HG02938 (cell line): ENCODE results near the gene TMED9.
"Not testable (repeated sequence)": the region's sequence is repeated elsewhere in the genome, so short reads cannot be mapped to it uniquely, and the experiment has no call there.

ENCODE experiments used
- ATAC-seq: cut with Tn5 transposase; IDR thresholded peaks from one replicate; pipeline ENCODE4 v1.9.1; 2021; ENCODE audit warnings: mild to moderate bottlenecking, moderate library complexity; ENCODE audit not compliant: unreplicated experiment

Gene TMED9

GRCh38 chr5:177592010-177592834, at the start of gene TMED9:
TSS of gene TMED9 (plus strand) at chr5:177592203. CDS start at chr5:177592215, 12 bp downstream.
- ATAC-seq, result peak; percentile 86

GRCh38 chr5:177542816-177543465, 49.1 kb upstream of the TMED9 start:
- ATAC-seq, result no peak

GRCh38 chr5:177545487-177546257, 46.3 kb upstream of the TMED9 start:
- ATAC-seq, result no peak

- no peak for ATAC-seq
Measured at GRCh38 chr5:177546258-177546741, 45.7 kb upstream of the TMED9 start.

- ATAC-seq, result no peak
Measured at GRCh38 chr5:177547736-177548135, 44.3 kb upstream of the TMED9 start.

GRCh38 chr5:177548495-177548894, 43.5 kb upstream of the TMED9 start:
- no peak for ATAC-seq

- ATAC-seq, result no peak
Measured at GRCh38 chr5:177550122-177550521, 41.9 kb upstream of the TMED9 start.

- ATAC-seq, result no peak
Measured at GRCh38 chr5:177552839-177553455, 39.1 kb upstream of the TMED9 start.

- peak; percentile 46 for ATAC-seq
Measured at GRCh38 chr5:177553671-177554429, 38.2 kb upstream of the TMED9 start.

- ATAC-seq, result peak; percentile 83
Measured at GRCh38 chr5:177554474-177555111, 37.4 kb upstream of the TMED9 start, which contains the start of gene FAM193B. TSS of gene FAM193B (minus strand) at chr5:177554563. CDS start at chr5:177554458, 105 bp downstream.

- ATAC-seq, result no peak
Measured at GRCh38 chr5:177555228-177555627, 36.8 kb upstream of the TMED9 start.

GRCh38 chr5:177555665-177556064, 36.3 kb upstream of the TMED9 start:
- no peak for ATAC-seq

GRCh38 chr5:177557041-177557647, 34.9 kb upstream of the TMED9 start:
- no peak for ATAC-seq

GRCh38 chr5:177557796-177558195, 34.2 kb upstream of the TMED9 start:
- ATAC-seq, result no peak

GRCh38 chr5:177559446-177559941, 32.5 kb upstream of the TMED9 start:
- ATAC-seq, result not testable (repeated sequence)

GRCh38 chr5:177565046-177565445, 27.0 kb upstream of the TMED9 start:
- ATAC-seq, result no peak

- ATAC-seq, result no peak
Measured at GRCh38 chr5:177568326-177568725, 23.7 kb upstream of the TMED9 start.

GRCh38 chr5:177569894-177570293, 22.1 kb upstream of the TMED9 start:
- ATAC-seq, result no peak

GRCh38 chr5:177575488-177575887, 16.5 kb upstream of the TMED9 start:
- ATAC-seq, result no peak
